OCI-LY7 (cell line): ENCODE results near the gene TM9SF1.

Experiments used
- EZH2phosphoT487 ChIP-seq: fragments of 200-600 bp; sonication (generic); IDR thresholded peaks from 2 replicates; pipeline ENCODE4 v1.6.1; 2018; ENCODE audit warnings: low read depth, borderline replicate concordance, mild to moderate bottlenecking, mixed run types, antibody characterized with exemption, low read length, moderate library complexity, mixed read lengths
- TF ChIP-seq, protein P1 (sequence below): fragments of 200-600 bp; sonication (generic); conservative IDR thresholded peaks from 2 replicates; pipeline ENCODE4 v1.5.1; 2014; ENCODE audit warnings: mild to moderate bottlenecking, antibody characterized with exemption, low read length, moderate library complexity, mixed read lengths

DNA sequence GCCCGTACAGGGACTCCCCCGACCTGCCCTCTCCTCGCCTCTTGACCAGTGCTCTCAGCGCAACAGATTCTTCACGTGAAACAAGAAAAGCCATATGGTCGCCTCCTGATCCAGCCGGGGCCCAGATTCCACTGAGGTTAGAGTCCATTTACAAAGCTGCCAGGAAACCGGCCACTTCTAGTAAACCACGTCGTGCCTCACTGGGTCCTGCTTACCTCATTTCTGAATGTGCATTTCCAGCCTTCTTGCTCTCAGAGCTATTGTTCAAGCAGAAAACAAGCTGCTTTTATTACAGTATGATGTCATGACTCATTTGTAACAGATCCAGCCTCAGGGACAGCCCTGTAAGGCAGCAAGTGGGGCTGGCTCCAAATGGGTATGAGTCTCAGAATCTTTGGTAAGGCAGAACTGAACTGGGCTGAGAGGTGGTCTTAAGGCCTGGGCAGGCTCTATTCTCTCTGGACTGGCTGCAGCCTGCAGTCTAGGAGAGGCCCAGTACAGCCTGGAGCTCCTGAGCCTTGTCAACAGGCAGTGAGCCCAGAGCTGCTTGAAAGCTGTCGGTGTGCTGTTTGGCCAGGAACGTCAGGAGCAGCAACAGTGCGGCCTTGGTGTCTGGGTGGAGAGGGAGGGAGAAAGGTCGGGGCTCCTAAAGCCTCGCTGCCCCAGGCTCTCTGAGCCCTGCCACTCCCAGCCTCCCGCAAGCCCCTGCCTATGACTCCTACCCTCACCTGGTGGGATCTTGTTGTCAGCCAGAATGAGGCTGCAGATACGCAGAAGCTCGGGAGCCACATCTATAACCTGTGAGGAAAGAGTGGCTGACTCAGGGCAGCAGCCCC lies 15.1 kb downstream of the TM9SF1 start:
- TF ChIP-seq, protein P1, sequence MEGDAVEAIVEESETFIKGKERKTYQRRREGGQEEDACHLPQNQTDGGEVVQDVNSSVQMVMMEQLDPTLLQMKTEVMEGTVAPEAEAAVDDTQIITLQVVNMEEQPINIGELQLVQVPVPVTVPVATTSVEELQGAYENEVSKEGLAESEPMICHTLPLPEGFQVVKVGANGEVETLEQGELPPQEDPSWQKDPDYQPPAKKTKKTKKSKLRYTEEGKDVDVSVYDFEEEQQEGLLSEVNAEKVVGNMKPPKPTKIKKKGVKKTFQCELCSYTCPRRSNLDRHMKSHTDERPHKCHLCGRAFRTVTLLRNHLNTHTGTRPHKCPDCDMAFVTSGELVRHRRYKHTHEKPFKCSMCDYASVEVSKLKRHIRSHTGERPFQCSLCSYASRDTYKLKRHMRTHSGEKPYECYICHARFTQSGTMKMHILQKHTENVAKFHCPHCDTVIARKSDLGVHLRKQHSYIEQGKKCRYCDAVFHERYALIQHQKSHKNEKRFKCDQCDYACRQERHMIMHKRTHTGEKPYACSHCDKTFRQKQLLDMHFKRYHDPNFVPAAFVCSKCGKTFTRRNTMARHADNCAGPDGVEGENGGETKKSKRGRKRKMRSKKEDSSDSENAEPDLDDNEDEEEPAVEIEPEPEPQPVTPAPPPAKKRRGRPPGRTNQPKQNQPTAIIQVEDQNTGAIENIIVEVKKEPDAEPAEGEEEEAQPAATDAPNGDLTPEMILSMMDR, result no peak
- TF ChIP-seq EZH2phosphoT487, result no peak
